SK-N-SH (cell line): Measurements from ENCODE around the gene SNAPC5. TPM values are rescaled to one million over a fixed set of nuclear protein-coding genes. Genes with fewer than 3 reads are reported as not detected.
"Not testable (repeated sequence)": the region's sequence is repeated elsewhere in the genome, so short reads cannot be mapped to it uniquely, and the experiment has no call there.

Experiments
- CTCF ChIA-PET: fragments of 300-600, 350-600 bp; formaldehyde crosslinking; extraction: SDS; loops from one replicate; lab custom pipeline; 2021; lab: Yijun Ruan, JAX
- POLR2A ChIA-PET: fragments of 350-600 bp; sonication (Branson Sonifier 250); formaldehyde crosslinking; extraction: SDS; loops from one replicate; lab custom pipeline; 2020; ENCODE audit warnings: antibody characterized with exemption, inconsistent platforms; lab: Yijun Ruan, JAX
- DNase-seq: peaks from one replicate; pipeline ENCODE4 v3.0.0; 2012
- H2AFZ ChIP-seq: fragments of 200-600 bp; sonication (generic); 2 replicates; pipeline ENCODE4 v1.8.1; 2016; ENCODE audit warnings: antibody characterized with exemption, mild to moderate bottlenecking, low read depth
- H3F3A ChIP-seq: fragments of 200-600 bp; sonication (generic); replicated peaks from 2 replicates; pipeline ENCODE3; 2016; ENCODE audit warnings: antibody characterized with exemption, mild to moderate bottlenecking; ENCODE audit not compliant: insufficient read depth
- H3K27ac ChIP-seq, 2 experiments: fragments of 200-500 bp in 1 of 2; fragments of 200-600 bp in 1 of 2; sonication (Bioruptor generic) in 1 of 2; sonication (generic), shearing (Covaris generic) in 1 of 2; 2 replicates each; pipeline versions ENCODE4 v1.5.1 to v1.6.1; 2014 to 2016; ENCODE audit warnings: low read depth in 2 of 2, inconsistent platforms in 1 of 2, low read length in 1 of 2, mild to moderate bottlenecking in 1 of 2, mixed read lengths in 1 of 2
- H3K27me3 ChIP-seq: fragments of 200-600 bp; sonication (generic), shearing (Covaris generic); 2 replicates; pipeline ENCODE4 v1.6.1; 2016; ENCODE audit warnings: mixed run types; ENCODE audit not compliant: insufficient read depth
- H3K36me3 ChIP-seq, 2 experiments: fragments of 200-500 bp in 1 of 2; fragments of 200-600 bp in 1 of 2; sonication (Bioruptor generic) in 1 of 2; sonication (generic) in 1 of 2; replicated peaks in 1 of 2; 2 replicates each; pipeline versions ENCODE3 to v1.5.1; 2014 to 2016; ENCODE audit warnings: low read length in 1 of 2, mild to moderate bottlenecking in 1 of 2; ENCODE audit not compliant: insufficient read depth in 2 of 2, control insufficient read depth in 1 of 2
- H3K4me1 ChIP-seq, 2 experiments: fragments of 200-500 bp in 1 of 2; fragments of 200-600 bp in 1 of 2; sonication (Bioruptor generic) in 1 of 2; sonication (generic), shearing (Covaris generic) in 1 of 2; 2 replicates each; pipeline versions ENCODE4 v1.5.1 to v1.6.1; 2014 to 2016; ENCODE audit warnings: low read depth in 1 of 2, low read length in 1 of 2, mixed run types in 1 of 2; ENCODE audit not compliant: insufficient read depth in 2 of 2, control insufficient read depth in 1 of 2
- H3K4me2 ChIP-seq: fragments of 200-600 bp; sonication (generic), shearing (Covaris generic); 2 replicates; pipeline ENCODE4 v1.6.1; 2017; ENCODE audit warnings: mixed run types
- H3K4me3 ChIP-seq, 2 experiments: fragments of 200-500 bp in 1 of 2; fragments of 200-600 bp in 1 of 2; sonication (Bioruptor generic) in 1 of 2; sonication (generic), shearing (Covaris generic) in 1 of 2; 2 replicates each; pipeline versions ENCODE4 v1.5.1 to v1.8.1; 2014 to 2016; ENCODE audit warnings: low read depth in 2 of 2, inconsistent platforms in 1 of 2, low read length in 1 of 2, mild to moderate bottlenecking in 1 of 2, mixed read lengths in 1 of 2, moderate library complexity in 1 of 2
- H3K79me2 ChIP-seq: fragments of 200-600 bp; sonication (generic); 2 replicates; pipeline ENCODE4 v1.8.1; 2017; ENCODE audit warnings: mild to moderate bottlenecking; ENCODE audit not compliant: insufficient read depth
- H3K9ac ChIP-seq: fragments of 200-600 bp; sonication (generic); 2 replicates; pipeline ENCODE4 v1.6.1; 2017; ENCODE audit warnings: mixed run types
- H3K9me2 ChIP-seq: fragments of 200-600 bp; sonication (generic); 2 replicates; pipeline ENCODE4 v1.6.1; 2017; ENCODE audit warnings: mixed run types
- H3K9me3 ChIP-seq: fragments of 200-600 bp; sonication (generic); 2 replicates; pipeline ENCODE4 v1.6.1; 2017; ENCODE audit warnings: mixed run types, mild to moderate bottlenecking, moderate library complexity
- H4K20me1 ChIP-seq: fragments of 200-600 bp; sonication (generic); 2 replicates; pipeline ENCODE4 v1.6.1; 2017; ENCODE audit warnings: mild to moderate bottlenecking, mixed run types; ENCODE audit not compliant: insufficient read depth
- FOSL2 ChIP-seq: IDR thresholded peaks from 2 replicates; pipeline ENCODE4 v1.4.0; 2012; ENCODE audit warnings: low read depth, mild to moderate bottlenecking, moderate library complexity, borderline replicate concordance
- FOXJ3 ChIP-seq: sonication (generic); formaldehyde crosslinking; IDR thresholded peaks from 2 replicates; pipeline ENCODE4 v1.5.1; 2020; ENCODE audit warnings: mild to moderate bottlenecking, missing genetic modification reagents
- FOXM1 ChIP-seq: IDR thresholded peaks from 2 replicates; pipeline ENCODE4 v1.4.0; 2012; ENCODE audit warnings: low read depth, mild to moderate bottlenecking
- GATA2 ChIP-seq: sonication (generic); formaldehyde crosslinking; IDR thresholded peaks from 2 replicates; pipeline ENCODE4 v1.5.0; 2020; ENCODE audit warnings: mild to moderate bottlenecking, missing genetic modification reagents
- JUND ChIP-seq: IDR thresholded peaks from 2 replicates; pipeline ENCODE4 v1.4.0; 2012
- MXI1 ChIP-seq: IDR thresholded peaks from 2 replicates; pipeline ENCODE4 v1.6.1; 2012; ENCODE audit warnings: mild to moderate bottlenecking, low read depth, low read length, improper control_type of control experiment
- NRF1 ChIP-seq: IDR thresholded peaks from 2 replicates; pipeline ENCODE4 v1.6.1; 2012; ENCODE audit warnings: low read depth, mild to moderate bottlenecking, low read length
- POLR2AphosphoS5 ChIP-seq: IDR thresholded peaks from 2 replicates; pipeline ENCODE4 v1.6.1; 2012; ENCODE audit warnings: low read depth, low read length
- RCOR1 ChIP-seq: fragments of 150-350 bp; IDR thresholded peaks from 2 replicates; pipeline ENCODE4 v1.6.1; 2017; ENCODE audit warnings: antibody characterized with exemption, low read length
- RFX5 ChIP-seq: IDR thresholded peaks from 2 replicates; pipeline ENCODE4 v1.6.1; 2012; ENCODE audit warnings: mild to moderate bottlenecking, improper control_type of control experiment, low read length
- RXRA ChIP-seq: IDR thresholded peaks from 2 replicates; pipeline ENCODE4 v1.4.0; 2012; ENCODE audit warnings: low read depth, mild to moderate bottlenecking, borderline replicate concordance
- TEAD4 ChIP-seq: IDR thresholded peaks from 2 replicates; pipeline ENCODE4 v1.4.0; 2012; ENCODE audit warnings: mild to moderate bottlenecking, borderline replicate concordance; ENCODE audit not compliant: insufficient read depth
- YY1 ChIP-seq: IDR thresholded peaks from 2 replicates; pipeline ENCODE4 v1.4.0; 2012; ENCODE audit warnings: low read depth, mild to moderate bottlenecking
- WGBS: methylation state at CpG from one replicate; pipeline ENCODE4 v1.1.6; 2017; ENCODE audit warnings: low lambda C conversion rate; 5-methylcytosine and 5-hydroxymethylcytosine counted together
- polyA plus RNA-seq, 3 experiments: library from polyadenylated mRNA; depleted of rRNA; stranded (reverse); fragments of >200 nt; gene quantifications; 2 replicates each; pipeline ENCODE4 v1.2.3, GENCODE V29; 2012
- TF ChIP-seq, protein P1 (sequence below): fragments of 150-350 bp; IDR thresholded peaks from 2 replicates; pipeline ENCODE4 v1.6.1; 2016; ENCODE audit warnings: mild to moderate bottlenecking, low read depth, low read length
- TF ChIP-seq, protein P2 (sequence below): IDR thresholded peaks from 2 replicates; pipeline ENCODE4 v1.6.1; 2012; ENCODE audit warnings: mild to moderate bottlenecking, low read depth, low read length, moderate library complexity
- TF ChIP-seq, protein P3 (sequence below): fragments of 200-600 bp; sonication (generic); IDR thresholded peaks from 2 replicates; pipeline ENCODE4 v1.6.1; 2017; ENCODE audit warnings: antibody characterized with exemption, mild to moderate bottlenecking, moderate library complexity

Gene SNAPC5
- polyA plus RNA-seq, 1 of the 3 experiments (the other 2 are of a cell fraction) = 65.0 TPM

DNA sequence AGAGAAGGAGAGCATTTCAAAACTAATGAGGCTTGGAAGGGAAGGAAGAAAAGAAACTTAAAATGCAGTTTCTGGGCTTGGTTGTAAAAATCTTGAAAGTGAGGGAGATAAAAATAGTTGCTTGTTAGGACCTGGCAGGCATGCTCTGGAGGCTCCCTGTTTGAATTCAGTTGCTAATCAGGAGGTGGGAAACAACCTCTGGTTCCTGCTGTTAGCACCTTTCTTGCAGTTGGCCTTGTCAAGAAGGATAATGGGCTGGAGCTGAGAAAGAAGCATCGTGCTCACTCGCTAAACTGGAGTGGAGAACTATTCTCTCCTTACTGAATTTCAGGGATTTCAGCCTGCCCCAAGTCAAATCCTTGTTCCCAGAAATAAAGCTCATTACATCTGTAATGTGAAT lies 23.4 kb downstream of the SNAPC5 start (continued):
- TF ChIP-seq, protein P1, sequence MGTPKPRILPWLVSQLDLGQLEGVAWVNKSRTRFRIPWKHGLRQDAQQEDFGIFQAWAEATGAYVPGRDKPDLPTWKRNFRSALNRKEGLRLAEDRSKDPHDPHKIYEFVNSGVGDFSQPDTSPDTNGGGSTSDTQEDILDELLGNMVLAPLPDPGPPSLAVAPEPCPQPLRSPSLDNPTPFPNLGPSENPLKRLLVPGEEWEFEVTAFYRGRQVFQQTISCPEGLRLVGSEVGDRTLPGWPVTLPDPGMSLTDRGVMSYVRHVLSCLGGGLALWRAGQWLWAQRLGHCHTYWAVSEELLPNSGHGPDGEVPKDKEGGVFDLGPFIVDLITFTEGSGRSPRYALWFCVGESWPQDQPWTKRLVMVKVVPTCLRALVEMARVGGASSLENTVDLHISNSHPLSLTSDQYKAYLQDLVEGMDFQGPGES = no peak

DNA sequence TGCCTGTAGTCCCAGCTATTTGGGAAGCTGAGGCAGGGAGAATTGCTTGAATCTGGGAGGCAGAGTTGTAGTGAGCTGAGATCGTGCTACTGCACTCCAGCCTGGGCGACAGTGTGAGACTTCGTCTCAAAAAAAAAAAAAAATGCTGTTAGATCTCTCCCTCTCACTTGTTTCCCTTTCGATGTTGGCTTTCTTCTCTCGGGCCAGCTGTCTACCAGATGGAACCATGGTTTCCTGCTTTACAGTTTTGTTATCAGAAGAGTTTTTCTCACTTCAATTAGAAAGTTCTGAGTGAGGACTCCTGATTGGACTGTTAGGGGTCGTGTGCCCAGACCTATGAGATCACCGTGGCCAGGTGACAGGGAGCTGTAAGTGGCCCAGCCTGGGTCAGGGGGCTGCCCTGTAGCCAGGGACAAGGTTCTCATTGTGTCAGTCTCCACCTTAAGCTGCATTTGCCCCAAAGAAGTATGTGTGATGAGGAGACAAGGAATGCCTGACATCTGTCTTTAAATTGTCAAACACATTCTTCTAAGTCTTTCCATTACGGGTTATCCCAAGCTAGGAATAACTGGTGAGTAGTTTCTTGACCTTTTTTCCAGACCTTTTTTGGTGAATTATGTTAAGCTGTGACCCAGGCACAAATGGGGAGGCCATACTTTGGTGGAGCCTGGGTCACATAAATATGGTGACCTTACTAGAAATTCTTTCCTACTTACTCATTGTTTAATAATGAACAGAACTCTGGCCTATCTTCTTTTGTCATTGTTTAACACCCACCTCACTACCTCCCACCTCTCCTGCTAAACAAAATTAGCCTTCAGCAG lies 25.2 kb downstream of the SNAPC5 start:
- no peak overlapping the region for H3K4me2 ChIP-seq
- H3K9ac ChIP-seq = no peak overlapping the region
- no peaks in the 10 kb centered on the region for H3F3A ChIP-seq
- H3K4me3 ChIP-seq = no peak overlapping the region
- WGBS = 87% methylated on average over 8 of the region's 8 CpGs
- no peak overlapping the region for H3K27ac ChIP-seq
- no peaks in the 10 kb centered on the region for H3K27me3 ChIP-seq
- H3K36me3 ChIP-seq = no peaks in the 10 kb centered on the region
- no peak overlapping the region for H2AFZ ChIP-seq
- no peaks in the 10 kb centered on the region for H4K20me1 ChIP-seq
- peaks cover 0 to 9% of the 10 kb centered on the region in 2 experiments; a peak in 1 of 4 replicates for H3K4me1 ChIP-seq
- no peaks in the 10 kb centered on the region for H3K9me3 ChIP-seq
- no peaks in the 10 kb centered on the region for H3K79me2 ChIP-seq
- no peak for DNase-seq
- no peaks in the 10 kb centered on the region for H3K9me2 ChIP-seq
- POLR2A ChIA-PET = no interaction called here
- no peak for TF ChIP-seq FOXJ3 (CRISPR knock-in tag)
- TF ChIP-seq NRF1 = no peak
- no peak for TF ChIP-seq RCOR1
- TF ChIP-seq RFX5 = no peak
- no peak for TF ChIP-seq FOXM1
- TF ChIP-seq MXI1 = no peak
- no peak for TF ChIP-seq POLR2AphosphoS5
- no peak for TF ChIP-seq GATA2
- no peak for TF ChIP-seq JUND
- no peak for TF ChIP-seq YY1
- no peak for TF ChIP-seq FOSL2
- TF ChIP-seq, protein P2, sequence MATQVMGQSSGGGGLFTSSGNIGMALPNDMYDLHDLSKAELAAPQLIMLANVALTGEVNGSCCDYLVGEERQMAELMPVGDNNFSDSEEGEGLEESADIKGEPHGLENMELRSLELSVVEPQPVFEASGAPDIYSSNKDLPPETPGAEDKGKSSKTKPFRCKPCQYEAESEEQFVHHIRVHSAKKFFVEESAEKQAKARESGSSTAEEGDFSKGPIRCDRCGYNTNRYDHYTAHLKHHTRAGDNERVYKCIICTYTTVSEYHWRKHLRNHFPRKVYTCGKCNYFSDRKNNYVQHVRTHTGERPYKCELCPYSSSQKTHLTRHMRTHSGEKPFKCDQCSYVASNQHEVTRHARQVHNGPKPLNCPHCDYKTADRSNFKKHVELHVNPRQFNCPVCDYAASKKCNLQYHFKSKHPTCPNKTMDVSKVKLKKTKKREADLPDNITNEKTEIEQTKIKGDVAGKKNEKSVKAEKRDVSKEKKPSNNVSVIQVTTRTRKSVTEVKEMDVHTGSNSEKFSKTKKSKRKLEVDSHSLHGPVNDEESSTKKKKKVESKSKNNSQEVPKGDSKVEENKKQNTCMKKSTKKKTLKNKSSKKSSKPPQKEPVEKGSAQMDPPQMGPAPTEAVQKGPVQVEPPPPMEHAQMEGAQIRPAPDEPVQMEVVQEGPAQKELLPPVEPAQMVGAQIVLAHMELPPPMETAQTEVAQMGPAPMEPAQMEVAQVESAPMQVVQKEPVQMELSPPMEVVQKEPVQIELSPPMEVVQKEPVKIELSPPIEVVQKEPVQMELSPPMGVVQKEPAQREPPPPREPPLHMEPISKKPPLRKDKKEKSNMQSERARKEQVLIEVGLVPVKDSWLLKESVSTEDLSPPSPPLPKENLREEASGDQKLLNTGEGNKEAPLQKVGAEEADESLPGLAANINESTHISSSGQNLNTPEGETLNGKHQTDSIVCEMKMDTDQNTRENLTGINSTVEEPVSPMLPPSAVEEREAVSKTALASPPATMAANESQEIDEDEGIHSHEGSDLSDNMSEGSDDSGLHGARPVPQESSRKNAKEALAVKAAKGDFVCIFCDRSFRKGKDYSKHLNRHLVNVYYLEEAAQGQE = no peak
- no peak for TF ChIP-seq RXRA
- TF ChIP-seq TEAD4 = no peak
- TF ChIP-seq, protein P3, sequence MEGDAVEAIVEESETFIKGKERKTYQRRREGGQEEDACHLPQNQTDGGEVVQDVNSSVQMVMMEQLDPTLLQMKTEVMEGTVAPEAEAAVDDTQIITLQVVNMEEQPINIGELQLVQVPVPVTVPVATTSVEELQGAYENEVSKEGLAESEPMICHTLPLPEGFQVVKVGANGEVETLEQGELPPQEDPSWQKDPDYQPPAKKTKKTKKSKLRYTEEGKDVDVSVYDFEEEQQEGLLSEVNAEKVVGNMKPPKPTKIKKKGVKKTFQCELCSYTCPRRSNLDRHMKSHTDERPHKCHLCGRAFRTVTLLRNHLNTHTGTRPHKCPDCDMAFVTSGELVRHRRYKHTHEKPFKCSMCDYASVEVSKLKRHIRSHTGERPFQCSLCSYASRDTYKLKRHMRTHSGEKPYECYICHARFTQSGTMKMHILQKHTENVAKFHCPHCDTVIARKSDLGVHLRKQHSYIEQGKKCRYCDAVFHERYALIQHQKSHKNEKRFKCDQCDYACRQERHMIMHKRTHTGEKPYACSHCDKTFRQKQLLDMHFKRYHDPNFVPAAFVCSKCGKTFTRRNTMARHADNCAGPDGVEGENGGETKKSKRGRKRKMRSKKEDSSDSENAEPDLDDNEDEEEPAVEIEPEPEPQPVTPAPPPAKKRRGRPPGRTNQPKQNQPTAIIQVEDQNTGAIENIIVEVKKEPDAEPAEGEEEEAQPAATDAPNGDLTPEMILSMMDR = no peak
- CTCF ChIA-PET = interaction anchor here (0.9 to 2.2 kb wide), 3 partner anchors 25 to 112 kb away, joined by 3 to 11 read pairs (median 4); partner anchors contain the start of gene SNAPC5

DNA sequence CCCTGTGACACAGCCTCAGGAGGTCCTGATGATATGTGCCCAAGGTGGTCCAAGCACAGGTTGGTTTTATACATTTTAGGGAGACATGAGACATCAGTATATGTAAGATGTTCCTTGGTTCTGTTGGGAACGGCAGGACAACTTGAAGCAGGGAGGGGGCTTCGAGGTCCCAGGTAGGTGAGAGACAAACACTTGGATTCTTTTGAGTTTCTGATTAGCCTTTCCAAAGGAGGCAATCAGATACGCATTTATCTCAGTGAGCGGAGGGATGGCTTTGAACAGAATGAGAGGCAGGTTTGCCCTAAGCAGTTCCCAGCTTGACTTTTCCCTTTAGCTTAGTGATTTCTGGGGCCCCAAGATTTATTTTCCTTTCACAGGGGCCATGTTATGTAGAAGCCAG lies 26.7 kb downstream of the SNAPC5 start:
- H3K4me2 ChIP-seq, H3K36me3 ChIP-seq, H3K9me2 ChIP-seq, H3K4me1 ChIP-seq, H3K4me3 ChIP-seq, H2AFZ ChIP-seq, H4K20me1 ChIP-seq, H3F3A ChIP-seq, H3K27ac ChIP-seq, POLR2A ChIA-PET, H3K27me3 ChIP-seq, H3K79me2 ChIP-seq, DNase-seq, H3K9ac ChIP-seq, H3K9me3 ChIP-seq: not testable (repeated sequence)
- WGBS = 88% methylated on average over 4 of the region's 4 CpGs
- CTCF ChIA-PET = interaction anchor here (0.6 to 2.2 kb wide), 2 partner anchors 27 to 139 kb away, joined by 3 to 11 read pairs; partner anchors contain the start of gene SNAPC5
